GM23248 (cell line): ENCODE data around the gene RALBP1. TPM values are rescaled to one million over a fixed set of nuclear protein-coding genes. Genes with fewer than 3 reads are reported as not detected.
A peak's percentile ranks its signal among the peaks of the same experiment; 100 is the strongest.
"Not testable (repeated sequence)": the region's sequence is repeated elsewhere in the genome, so short reads cannot be mapped to it uniquely, and the experiment has no call there.

Source experiments
- DNase-seq: peaks from one replicate; pipeline ENCODE4 v3.0.0-alpha.2; 2015
- H2AFZ ChIP-seq: fragments of 200-600 bp; sonication (generic); 2 replicates; pipeline ENCODE4 v1.6.1; 2016; ENCODE audit warnings: antibody characterized with exemption
- H3F3A ChIP-seq: fragments of 200-600 bp; sonication (generic); 2 replicates; pipeline ENCODE4 v1.6.1; 2016; ENCODE audit warnings: mild to moderate bottlenecking, antibody characterized with exemption, mixed run types; ENCODE audit not compliant: insufficient read depth
- H3K27ac ChIP-seq: fragments of 200-600 bp; sonication (generic); 2 replicates; pipeline ENCODE4 v1.5.1; 2016; ENCODE audit warnings: mild to moderate bottlenecking
- H3K27me3 ChIP-seq: fragments of 200-600 bp; sonication (generic); replicated peaks from 2 replicates; pipeline ENCODE4 v1.6.1; 2016; ENCODE audit warnings: mild to moderate bottlenecking; ENCODE audit not compliant: insufficient read depth
- H3K36me3 ChIP-seq: fragments of 200-600 bp; sonication (generic); 2 replicates; pipeline ENCODE4 v1.6.1; 2016; ENCODE audit warnings: low read depth, mild to moderate bottlenecking
- H3K4me1 ChIP-seq: fragments of 200-600 bp; sonication (generic); 2 replicates; pipeline ENCODE4 v1.6.1; 2016; ENCODE audit warnings: mild to moderate bottlenecking; ENCODE audit not compliant: insufficient read depth
- H3K4me2 ChIP-seq: fragments of 200-600 bp; sonication (generic); one replicate; pipeline ENCODE4 v1.6.1; 2016; ENCODE audit warnings: mild to moderate bottlenecking; ENCODE audit not compliant: unreplicated experiment
- H3K4me3 ChIP-seq: fragments of 200-600 bp; sonication (generic); 2 replicates; pipeline ENCODE4 v1.5.1; 2016; ENCODE audit warnings: mild to moderate bottlenecking
- H3K79me2 ChIP-seq: fragments of 200-600 bp; sonication (generic); 2 replicates; pipeline ENCODE4 v1.6.1; 2016; ENCODE audit warnings: mild to moderate bottlenecking; ENCODE audit not compliant: insufficient read depth
- H3K9ac ChIP-seq: fragments of 200-600 bp; sonication (generic); 2 replicates; pipeline ENCODE4 v1.6.1; 2016; ENCODE audit warnings: mild to moderate bottlenecking
- H3K9me2 ChIP-seq: fragments of 200-600 bp; sonication (generic); 2 replicates; pipeline ENCODE4 v1.6.1; 2016; ENCODE audit warnings: mixed run types, mild to moderate bottlenecking, moderate library complexity; ENCODE audit not compliant: insufficient read depth
- H3K9me3 ChIP-seq: fragments of 200-600 bp; sonication (generic); one replicate; pipeline ENCODE4 v1.6.1; 2017; ENCODE audit warnings: low read depth
- H4K20me1 ChIP-seq: fragments of 200-600 bp; sonication (generic); 2 replicates; pipeline ENCODE4 v1.6.0; 2016; ENCODE audit not compliant: insufficient read depth
- EZH2 ChIP-seq: fragments of 200-600 bp; sonication (generic); IDR thresholded peaks from 2 replicates; pipeline ENCODE4 v1.6.1; 2018; ENCODE audit warnings: antibody characterized with exemption, mild to moderate bottlenecking; ENCODE audit not compliant: insufficient read depth, poor library complexity, severe bottlenecking
- EZH2phosphoT487 ChIP-seq: fragments of 200-600 bp; sonication (generic); IDR thresholded peaks from 2 replicates; pipeline ENCODE4 v1.6.1; 2018; ENCODE audit warnings: antibody characterized with exemption, moderate library complexity, mild to moderate bottlenecking, low read depth; ENCODE audit not compliant: insufficient read depth
- whole genome bisulfite sequencing, 2 experiments: methylation state at CpG; one replicate each; pipeline ENCODE4 v1.1.6; 2015 to 2017; ENCODE audit warnings: low lambda C conversion rate in 2 of 2, low coverage in 1 of 2; ENCODE audit errors: missing lambda C conversion rate in 2 of 2; 5-methylcytosine and 5-hydroxymethylcytosine counted together
- in situ Hi-C: fragments of 300-500 bp; cut with MboI; formaldehyde crosslinking; loops from 2 replicates; pipeline ENCODE4 v1.15.0; 2020
- polyA plus RNA-seq: library from polyadenylated mRNA; unstranded; fragments of >200 nt; fragmentation: Nextera tagmentation; extraction: Ambion mirVana; gene quantifications from 2 replicates; pipeline ENCODE4 v1.2.1, GENCODE V29; 2016
- total RNA-seq: library from RNA; depleted of rRNA; stranded (reverse); fragments of >200 nt; shearing (Covaris generic); gene quantifications from 2 replicates; pipeline ENCODE4 v1.2.3, GENCODE V29; 2014

RALBP1 gene
- total and polyA plus RNA-seq, 2 experiments from 2014 or later, result 44.7 to 83.9 TPM

DNA sequence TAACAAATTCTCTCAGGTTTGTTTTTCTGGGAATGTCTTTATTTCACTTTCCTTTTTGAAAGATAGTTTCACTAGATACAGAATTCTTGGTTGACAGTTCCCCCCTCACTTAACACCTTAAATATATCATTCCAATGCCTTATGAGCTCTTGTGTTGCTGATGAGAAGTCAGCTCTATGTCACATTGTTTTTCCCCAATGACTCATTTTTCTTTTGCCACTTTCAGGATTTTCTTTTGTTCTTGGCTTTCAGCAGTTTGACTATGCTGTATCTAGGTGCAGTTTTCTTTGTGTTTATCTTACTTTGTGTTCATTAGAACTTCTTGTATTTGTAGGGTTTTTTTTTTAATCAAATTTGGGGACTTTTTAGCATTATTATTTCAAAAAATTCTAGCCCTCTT lies 5.6 kb upstream of the RALBP1 start:
- H3K4me3 ChIP-seq, result no peak overlapping the region
- TF ChIP-seq EZH2 (no peak), EZH2phosphoT487 (no peak)
- H3K27me3 ChIP-seq, result no peaks in the 10 kb centered on the region
- H3K9me2 ChIP-seq, result no peaks in the 10 kb centered on the region
- in situ Hi-C loops, result no loop called here
- no peaks in the 10 kb centered on the region for H4K20me1 ChIP-seq
- peaks cover 6% of the 10 kb centered on the region; the same call in 1 of the 2 replicates for H3F3A ChIP-seq
- H3K4me2 ChIP-seq, result no peak overlapping the region
- H3K27ac ChIP-seq, result no peak overlapping the region
- no peaks in the 10 kb centered on the region for H3K9me3 ChIP-seq
- H3K79me2 ChIP-seq, result peaks cover 5% of the 10 kb centered on the region; the same call in 1 of the 2 replicates
- no peak overlapping the region for H3K9ac ChIP-seq
- peaks cover 5% of the 10 kb centered on the region; the same call in 1 of the 2 replicates for H3K4me1 ChIP-seq
- no peaks in the 10 kb centered on the region for H3K36me3 ChIP-seq
- no peak for DNase-seq
- no peak overlapping the region for H2AFZ ChIP-seq

GRCh38 chr18:9474108-9474982 lies 968 bp upstream of the RALBP1 start:
- Histone ChIP-seq H2AFZ (peak overlapping the region; percentile 97), H3K9ac (peak overlapping the region; percentile 90), H3K27me3 (no peaks in the 10 kb centered on the region), H3K4me3 (peak overlapping the region; percentile 92), H3F3A (peaks cover 15% of the 10 kb centered on the region; the same call in 1 of the 2 replicates), H3K36me3 (no peaks in the 10 kb centered on the region), H4K20me1 (no peaks in the 10 kb centered on the region), H3K27ac (peak overlapping the region; percentile 94), H3K79me2 (peaks cover 42% of the 10 kb centered on the region), H3K4me2 (peak overlapping the region; percentile 68), H3K4me1 (peaks cover 12% of the 10 kb centered on the region), H3K9me2 (no peaks in the 10 kb centered on the region), H3K9me3 (no peaks in the 10 kb centered on the region)
- TF ChIP-seq EZH2phosphoT487 (no peak), EZH2 (no peak)
- 28 to 32% methylated on average over 37 of the region's 37 CpGs for WGBS, 2 experiments
- DNase-seq, result peak; percentile 91
- in situ Hi-C loops, result no loop called here

- Histone ChIP-seq H3K4me2 (peak overlapping the region; percentile 77), H3K9me2 (no peaks in the 10 kb centered on the region), H3K9me3 (no peaks in the 10 kb centered on the region), H4K20me1 (no peaks in the 10 kb centered on the region), H3F3A (peaks cover 9% of the 10 kb centered on the region; the same call in 1 of the 2 replicates), H3K4me1 (peaks cover 12% of the 10 kb centered on the region), H3K79me2 (peaks cover 58% of the 10 kb centered on the region), H3K27ac (peak overlapping the region; percentile 94), H3K36me3 (no peaks in the 10 kb centered on the region), H2AFZ (peak overlapping the region; percentile 81), H3K4me3 (peak overlapping the region; percentile 92), H3K27me3 (no peaks in the 10 kb centered on the region), H3K9ac (peak overlapping the region; percentile 90)
- DNase-seq, result peak; percentile 63
- TF ChIP-seq EZH2, result no peak
- TF ChIP-seq EZH2phosphoT487, result no peak
- 0 to 3% methylated on average over 30 to 35 of the region's 59 CpGs for WGBS, 2 experiments
- in situ Hi-C loops, result no loop called here
Measured at GRCh38 chr18:9475643-9476591, 604 bp downstream of the RALBP1 start.

GRCh38 chr18:9476949-9477348 lies 1.6 kb downstream of the RALBP1 start:
- WGBS, 2 experiments, result 87 to 94% methylated on average over 12 of the region's 12 CpGs
- peaks cover 68% of the 10 kb centered on the region for H3K79me2 ChIP-seq
- peaks cover 12% of the 10 kb centered on the region for H3K4me1 ChIP-seq
- H4K20me1 ChIP-seq, H3F3A ChIP-seq, in situ Hi-C loops, H3K9me2 ChIP-seq, H3K36me3 ChIP-seq, H3K27ac ChIP-seq, DNase-seq, H3K9me3 ChIP-seq, H2AFZ ChIP-seq, H3K27me3 ChIP-seq: not testable (repeated sequence)
- H3K4me2 ChIP-seq, result peak overlapping the region; percentile 77
- H3K9ac ChIP-seq, result peak overlapping the region; percentile 90; the same call in 1 of the 2 replicates
- H3K4me3 ChIP-seq, result peak overlapping the region; percentile 92
